ENCODE results near the gene WFIKKN2. TPM values are rescaled to one million over a fixed set of nuclear protein-coding genes. Genes with fewer than 3 reads are reported as not detected.

The WFIKKN2 gene
- total and polyA plus RNA-seq, 4 experiments from 2014 or later = not detected

DNA sequence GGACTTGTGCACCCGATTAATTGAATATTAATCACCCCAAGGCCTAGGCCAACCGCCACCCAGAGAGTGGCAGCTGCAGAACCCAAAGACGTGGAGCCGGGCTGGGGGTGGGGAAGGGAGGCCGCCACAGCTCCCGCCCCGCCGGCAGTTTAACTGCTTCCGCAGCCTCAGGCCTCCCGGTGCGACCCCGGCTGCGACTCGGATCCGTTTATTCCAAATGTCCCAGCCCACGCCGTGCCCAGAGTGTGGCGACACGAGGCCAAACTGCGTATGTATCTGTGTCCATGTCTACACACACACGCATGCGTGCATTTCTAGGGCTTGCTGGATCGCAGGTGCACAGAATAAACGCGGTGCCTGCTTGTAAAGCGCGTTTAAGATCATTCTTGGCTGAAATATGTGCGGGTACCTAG lies 31.6 kb downstream of the WFIKKN2 start:
- no peaks in the 10 kb centered on the region for H3K27me3 Mint-ChIP-seq
- H3K9me3 ChIP-seq (ENCODE audit: control insufficient read depth in 1 of 2, low read length in 2 of 2) = no peaks in the 10 kb centered on the region
- peaks cover 0 to 2% (median 0%) of the 10 kb centered on the region in 8 donors for H3K9me3 Mint-ChIP-seq
- CTCF ChIA-PET (ENCODE audit: partially characterized antibody) = interaction anchor here (1.4 to 9.4 kb wide), 12 partner anchors 16 to 287 kb away, joined by 3 to 102 read pairs (median 8); partner anchors contain the start of gene NME1
- peak overlapping the region; percentile 97 for H3K27ac ChIP-seq (ENCODE audit: low read depth, low read length)
- DNase-seq = peak; percentile 77 to 84 (median 83)
- peak overlapping the region; percentile 96 to 100 (median 99) for H3K27ac Mint-ChIP-seq
- POLR2A ChIA-PET (ENCODE audit: partially characterized antibody) = interaction anchor here (0.7 to 13.4 kb wide), 29 partner anchors 9 to 811 kb away, joined by 3 to 688 read pairs (median 9); partner anchors contain the start of genes ANKRD40, CACNA1G, ITGA3 and LRRC59
- H3K4me1 ChIP-seq (ENCODE audit: insufficient read depth, low read length) = peaks cover 67% of the 10 kb centered on the region
- H3K36me3 Mint-ChIP-seq = peaks cover 15 to 34% of the 10 kb centered on the region in 2 donors
- peaks cover 40 to 73% (median 52%) of the 10 kb centered on the region in 4 donors for H3K4me1 Mint-ChIP-seq
- peaks cover 12% of the 10 kb centered on the region for H3K36me3 ChIP-seq (ENCODE audit: insufficient read depth, low read length)
- intact Hi-C loops (cut with micrococcal nuclease) = loop anchor here (1.0 to 5.0 kb wide), 5 partner anchors 20 to 394 kb away; partner anchors contain the start of genes MBTD1, NME1, SPAG9 and UTP18
- no peaks in the 10 kb centered on the region for H3K27me3 ChIP-seq (ENCODE audit: insufficient read depth, low read length)
- H3K4me3 Mint-ChIP-seq = peak overlapping the region; percentile 86 to 98 (median 93)
- H3K4me3 ChIP-seq (ENCODE audit: low read length in 2 of 2) = peak overlapping the region; percentile 55 to 92

DNA sequence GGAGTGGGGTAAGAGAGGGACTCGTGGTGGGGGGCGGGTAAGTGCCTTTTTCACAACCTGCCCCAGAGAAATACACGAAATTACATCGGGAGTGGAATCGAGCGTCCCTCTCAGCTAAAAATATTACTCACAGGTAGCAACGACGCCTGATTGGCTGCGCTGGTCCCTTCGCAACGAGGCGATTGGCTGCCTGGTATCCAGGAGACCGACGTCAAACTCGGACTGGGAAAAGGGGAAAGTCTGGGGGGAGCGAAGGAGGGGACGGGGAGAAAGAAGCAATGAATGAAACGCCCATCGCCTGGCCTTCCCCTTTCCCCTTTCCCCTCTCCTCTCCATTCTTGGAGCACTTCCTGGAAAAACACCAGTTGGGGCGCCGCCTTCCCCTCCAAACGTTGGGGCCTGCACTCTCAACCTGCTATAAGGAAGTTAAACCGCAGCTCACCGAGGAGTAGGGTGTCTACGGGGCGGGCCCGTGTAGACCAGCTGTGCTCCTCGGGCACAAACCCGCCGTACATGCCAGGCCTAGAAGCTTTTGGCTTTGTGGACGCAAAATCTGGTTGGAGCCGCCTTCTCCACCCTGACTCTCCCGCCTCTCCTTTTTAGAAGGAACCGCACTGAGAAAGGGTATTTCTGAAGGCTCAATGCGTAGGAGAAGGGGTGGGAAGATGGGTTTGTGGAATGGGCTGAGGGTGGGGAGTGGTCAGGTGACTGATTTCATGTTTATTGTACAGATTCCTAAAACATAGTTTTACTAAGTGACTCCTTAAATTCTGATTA lies 32.2 kb downstream of the WFIKKN2 start:
- DNase-seq = peak; percentile 85 to 95 (median 89)
- H3K4me3 Mint-ChIP-seq = peak overlapping the region; percentile 86 to 98 (median 93)
- H3K9me3 ChIP-seq (ENCODE audit: control insufficient read depth in 1 of 2, low read length in 2 of 2) = no peaks in the 10 kb centered on the region
- H3K27ac ChIP-seq (ENCODE audit: low read depth, low read length) = peak overlapping the region; percentile 97
- H3K36me3 Mint-ChIP-seq = peaks cover 15 to 33% of the 10 kb centered on the region in 2 donors
- ChIA-PET CTCF (ENCODE audit: partially characterized antibody) (interaction anchor here (1.4 to 9.4 kb wide), 12 partner anchors 17 to 286 kb away, joined by 3 to 102 read pairs (median 8); partner anchors contain the start of gene NME1), POLR2A (ENCODE audit: partially characterized antibody) (interaction anchor here (0.6 to 13.4 kb wide), 20 partner anchors 10 to 470 kb away, joined by 3 to 688 read pairs (median 20); partner anchors contain the start of genes CACNA1G, LRRC59, LUC7L3 and NME1)
- H3K36me3 ChIP-seq (ENCODE audit: insufficient read depth, low read length) = peaks cover 12% of the 10 kb centered on the region
- H3K9me3 Mint-ChIP-seq = peaks cover 0 to 2% (median 0%) of the 10 kb centered on the region in 8 donors
- H3K27me3 ChIP-seq (ENCODE audit: insufficient read depth, low read length) = no peaks in the 10 kb centered on the region
- H3K4me3 ChIP-seq (ENCODE audit: low read length in 2 of 2) = peak overlapping the region; percentile 55 to 92
- peaks cover 67% of the 10 kb centered on the region for H3K4me1 ChIP-seq (ENCODE audit: insufficient read depth, low read length)
- peak overlapping the region; percentile 96 to 100 (median 99) for H3K27ac Mint-ChIP-seq
- intact Hi-C loops (cut with micrococcal nuclease) = loop anchor here (1.0 to 5.0 kb wide), 5 partner anchors 19 to 393 kb away; partner anchors contain the start of genes MBTD1, NME1, SPAG9 and UTP18
- H3K27me3 Mint-ChIP-seq = no peaks in the 10 kb centered on the region
- H3K4me1 Mint-ChIP-seq = peaks cover 41 to 76% (median 54%) of the 10 kb centered on the region in 4 donors

DNA sequence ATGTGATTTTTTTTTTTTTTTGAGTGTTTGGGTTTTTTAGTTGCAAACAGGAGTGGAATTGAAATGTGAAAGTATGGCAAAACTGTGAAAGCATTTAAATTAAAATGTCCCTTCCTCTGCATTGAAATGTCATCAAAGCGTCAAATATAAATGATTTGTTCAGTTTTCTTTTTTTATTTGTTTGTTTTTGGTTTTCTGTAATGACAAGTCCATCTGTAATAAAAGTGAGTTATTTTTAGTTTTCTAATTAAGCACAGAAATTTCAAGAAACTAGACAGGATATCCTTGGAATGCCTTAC lies 32.7 kb downstream of the WFIKKN2 start:
- Mint-ChIP-seq H3K27ac (peak overlapping the region; percentile 96 to 100 (median 99)), H3K36me3 (peaks cover 11 to 28% of the 10 kb centered on the region in 2 donors), H3K4me3 (peak overlapping the region; percentile 86 to 98 (median 93)), H3K9me3 (peaks cover 0 to 2% (median 0%) of the 10 kb centered on the region in 8 donors), H3K4me1 (peaks cover 39 to 77% (median 55%) of the 10 kb centered on the region in 4 donors), H3K27me3 (no peaks in the 10 kb centered on the region)
- Histone ChIP-seq H3K27ac (ENCODE audit: low read depth, low read length) (peak overlapping the region; percentile 97), H3K36me3 (ENCODE audit: insufficient read depth, low read length) (peaks cover 7% of the 10 kb centered on the region), H3K4me1 (ENCODE audit: insufficient read depth, low read length) (peaks cover 67% of the 10 kb centered on the region), H3K9me3 (ENCODE audit: control insufficient read depth in 1 of 2, low read length in 2 of 2) (no peaks in the 10 kb centered on the region), H3K27me3 (ENCODE audit: insufficient read depth, low read length) (no peaks in the 10 kb centered on the region), H3K4me3 (ENCODE audit: low read length in 2 of 2) (peak overlapping the region; percentile 55 to 92)
- CTCF ChIA-PET (ENCODE audit: partially characterized antibody) = interaction anchor here (1.4 to 9.4 kb wide), 6 partner anchors 17 to 285 kb away, joined by 4 to 102 read pairs (median 24); partner anchors contain the start of gene NME1
- POLR2A ChIA-PET (ENCODE audit: partially characterized antibody) = interaction anchor here (2.6 to 13.4 kb wide), 11 partner anchors 10 to 285 kb away, joined by 13 to 688 read pairs (median 70); partner anchors contain the start of genes NME1 and SPAG9
- DNase-seq = no peak
- intact Hi-C loops (cut with micrococcal nuclease) = loop anchor here (5.0 kb wide), 1 partner anchor 284 kb away; the partner anchor contains the start of gene NME1

DNA sequence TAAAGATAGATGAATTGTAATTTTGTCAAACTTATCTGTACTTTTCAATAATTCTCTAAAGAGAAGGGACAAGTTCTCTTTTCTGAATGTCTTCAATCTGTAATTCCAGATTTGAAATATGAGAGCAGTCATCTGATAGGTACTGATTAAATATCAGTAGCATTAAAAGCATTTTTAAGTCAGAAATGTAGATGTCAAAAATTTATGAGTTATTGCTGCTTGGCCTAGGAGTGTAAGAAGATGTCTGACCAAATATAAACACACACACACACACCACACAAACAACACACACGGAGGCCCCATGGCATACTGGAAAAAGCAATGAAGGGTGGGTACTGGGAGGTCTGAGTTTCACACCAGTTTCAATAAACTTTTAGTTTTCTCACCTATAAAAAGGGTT lies 33.2 kb downstream of the WFIKKN2 start:
- peaks cover 67% of the 10 kb centered on the region for H3K4me1 ChIP-seq (ENCODE audit: insufficient read depth, low read length)
- H3K27me3 ChIP-seq (ENCODE audit: insufficient read depth, low read length) = no peaks in the 10 kb centered on the region
- DNase-seq = no peak
- no peaks in the 10 kb centered on the region for H3K27me3 Mint-ChIP-seq
- CTCF ChIA-PET (ENCODE audit: partially characterized antibody) = interaction anchor here (1.4 to 4.8 kb wide), 2 partner anchors 16 to 80 kb away, joined by 3 to 21 read pairs; no protein-coding TSS in a partner anchor
- H3K9me3 Mint-ChIP-seq = peaks cover 0 to 2% (median 0%) of the 10 kb centered on the region in 8 donors
- peaks cover 6 to 23% of the 10 kb centered on the region in 2 donors for H3K36me3 Mint-ChIP-seq
- intact Hi-C loops (cut with micrococcal nuclease) = loop anchor here (5.0 kb wide), 1 partner anchor 284 kb away; the partner anchor contains the start of gene NME1
- H3K27ac ChIP-seq (ENCODE audit: low read depth, low read length) = peak overlapping the region; percentile 97
- H3K36me3 ChIP-seq (ENCODE audit: insufficient read depth, low read length) = peaks cover 2% of the 10 kb centered on the region
- peak overlapping the region; percentile 86 to 98 (median 93) for H3K4me3 Mint-ChIP-seq
- POLR2A ChIA-PET (ENCODE audit: partially characterized antibody) = interaction anchor here (1.8 kb wide), 1 partner anchor 76 kb away, joined by 5 read pairs; no protein-coding TSS in a partner anchor
- H3K4me1 Mint-ChIP-seq = peaks cover 37 to 77% (median 54%) of the 10 kb centered on the region in 4 donors
- H3K9me3 ChIP-seq (ENCODE audit: control insufficient read depth in 1 of 2, low read length in 2 of 2) = no peaks in the 10 kb centered on the region
- peak overlapping the region in 6 of 7 donors; percentile 96 to 100 (median 99) for H3K27ac Mint-ChIP-seq
- H3K4me3 ChIP-seq (ENCODE audit: low read length in 2 of 2) = no peak overlapping the region

DNA sequence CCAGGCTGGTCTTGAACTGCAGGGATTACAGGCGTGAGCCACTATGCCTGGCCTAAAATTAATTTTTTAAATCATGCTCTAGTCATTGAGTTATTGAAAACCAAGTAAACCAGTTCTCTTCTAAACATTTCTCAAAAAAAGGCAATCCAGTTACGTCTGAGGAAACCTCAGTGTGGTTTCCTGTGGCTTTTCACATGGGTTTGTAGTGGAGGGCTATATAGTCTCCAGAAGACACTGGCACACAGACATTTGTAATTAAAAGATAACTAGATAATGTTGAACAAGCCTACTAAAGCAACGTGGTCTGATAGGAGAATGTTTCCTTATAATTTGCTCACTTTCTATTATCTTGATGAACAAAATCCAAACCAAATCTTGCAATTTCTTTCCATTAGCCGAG lies 36.0 kb downstream of the WFIKKN2 start:
- peaks cover 0 to 8% of the 10 kb centered on the region in 2 donors for H3K36me3 Mint-ChIP-seq
- DNase-seq = peak; percentile 77 to 84 (median 83)
- no peaks in the 10 kb centered on the region for H3K27me3 ChIP-seq (ENCODE audit: insufficient read depth, low read length)
- H3K4me1 ChIP-seq (ENCODE audit: insufficient read depth, low read length) = peaks cover 56% of the 10 kb centered on the region
- H3K9me3 ChIP-seq (ENCODE audit: control insufficient read depth in 1 of 2, low read length in 2 of 2) = no peaks in the 10 kb centered on the region
- peak overlapping the region; percentile 40 for H3K27ac ChIP-seq (ENCODE audit: low read depth, low read length)
- H3K27ac Mint-ChIP-seq = peak overlapping the region; percentile 41 to 93 (median 91)
- H3K4me3 ChIP-seq (ENCODE audit: low read length in 2 of 2) = peak overlapping the region in 1 of 2 donors; percentile 49
- peak overlapping the region; percentile 67 to 86 (median 78) for H3K4me3 Mint-ChIP-seq
- peaks cover 33 to 67% (median 52%) of the 10 kb centered on the region in 4 donors for H3K4me1 Mint-ChIP-seq
- H3K27me3 Mint-ChIP-seq = no peaks in the 10 kb centered on the region
- ChIA-PET POLR2A (ENCODE audit: partially characterized antibody) (interaction anchor here (0.6 to 3.3 kb wide), 14 partner anchors 8 to 77 kb away, joined by 3 to 14 read pairs (median 4); no protein-coding TSS in a partner anchor), CTCF (ENCODE audit: partially characterized antibody) (interaction anchor here (0.6 to 4.8 kb wide), 7 partner anchors 8 to 178 kb away, joined by 3 to 21 read pairs (median 7); no protein-coding TSS in a partner anchor)
- intact Hi-C loops (cut with micrococcal nuclease) = no loop called here
- no peaks in the 10 kb centered on the region for H3K36me3 ChIP-seq (ENCODE audit: insufficient read depth, low read length)
- no peaks in the 10 kb centered on the region for H3K9me3 Mint-ChIP-seq

DNA sequence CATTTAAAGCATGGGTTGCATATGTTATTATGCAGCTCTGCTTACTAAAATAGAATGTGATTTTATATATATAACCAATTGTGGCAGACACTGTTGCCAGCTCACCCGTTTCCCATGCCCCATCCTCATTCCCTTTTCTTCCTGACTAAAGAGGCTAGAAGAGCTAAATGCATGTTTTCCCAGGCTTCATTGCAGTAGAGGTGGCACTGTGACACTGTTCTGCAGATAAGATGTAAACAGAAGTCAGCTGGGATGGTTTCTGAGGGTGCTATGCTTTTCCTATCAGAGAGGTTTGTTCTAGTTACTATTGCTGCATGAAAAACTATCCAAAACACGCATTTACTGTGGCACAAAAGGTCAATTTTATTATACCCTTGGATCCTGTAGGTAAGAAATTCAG lies 36.5 kb downstream of the WFIKKN2 start:
- ChIA-PET POLR2A (ENCODE audit: partially characterized antibody) (interaction anchor here (0.8 to 3.3 kb wide), 15 partner anchors 8 to 85 kb away, joined by 3 to 14 read pairs (median 4); no protein-coding TSS in a partner anchor), CTCF (ENCODE audit: partially characterized antibody) (interaction anchor here (0.8 to 4.8 kb wide), 8 partner anchors 8 to 85 kb away, joined by 3 to 21 read pairs (median 6); no protein-coding TSS in a partner anchor)
- intact Hi-C loops (cut with micrococcal nuclease) = no loop called here
- Histone ChIP-seq H3K9me3 (ENCODE audit: control insufficient read depth in 1 of 2, low read length in 2 of 2) (no peaks in the 10 kb centered on the region), H3K4me1 (ENCODE audit: insufficient read depth, low read length) (peaks cover 56% of the 10 kb centered on the region), H3K27me3 (ENCODE audit: insufficient read depth, low read length) (no peaks in the 10 kb centered on the region), H3K36me3 (ENCODE audit: insufficient read depth, low read length) (no peaks in the 10 kb centered on the region), H3K27ac (ENCODE audit: low read depth, low read length) (no peak overlapping the region), H3K4me3 (ENCODE audit: low read length in 2 of 2) (peak overlapping the region; percentile 4 to 49)
- H3K4me3 Mint-ChIP-seq = peak overlapping the region in 7 of 8 donors; percentile 67 to 86 (median 79)
- H3K4me1 Mint-ChIP-seq = peaks cover 33 to 62% (median 52%) of the 10 kb centered on the region in 4 donors
- H3K27me3 Mint-ChIP-seq = no peaks in the 10 kb centered on the region
- peak overlapping the region in 6 of 7 donors; percentile 7 to 92 (median 60) for H3K27ac Mint-ChIP-seq
- peaks cover 0 to 4% of the 10 kb centered on the region in 2 donors for H3K36me3 Mint-ChIP-seq
- no peaks in the 10 kb centered on the region for H3K9me3 Mint-ChIP-seq
- DNase-seq = no peak
